ENCODE measurements around the gene CREB3L4. TPM values are rescaled to one million over a fixed set of nuclear protein-coding genes. Genes with fewer than 3 reads are reported as not detected.

Gene CREB3L4
- 9.4 and 12.8 TPM in 2 replicates for total RNA-seq

GRCh38 chr1:153967107-153967999 is at the start of gene CREB3L4:
CREB3L4 (plus strand) TSS chr1:153967902; CDS start chr1:153968526, 624 bp downstream.

GRCh38 chr1:153922972-153923925 is 44.5 kb upstream of the CREB3L4 start, which contains the start of gene GATAD2B:
GATAD2B (minus strand) TSS chr1:153922972; CDS start chr1:153828347, 94,625 bp downstream.

GRCh38 chr1:153946622-153947241 is 21.0 kb upstream of the CREB3L4 start, which contains the start of gene DENND4B:
DENND4B (minus strand) TSS chr1:153946718; CDS start chr1:153944374, 2,344 bp downstream.

GRCh38 chr1:153958111-153958960 is 9.4 kb upstream of the CREB3L4 start, which contains the start of gene CRTC2:
CRTC2 (minus strand) TSS chr1:153958612; CDS start chr1:153958497, 115 bp downstream.

GRCh38 chr1:153963030-153963849 is 4.5 kb upstream of the CREB3L4 start, which contains the start of gene SLC39A1:
SLC39A1 (minus strand) TSS chr1:153963537; CDS start chr1:153962715, 822 bp downstream.

GRCh38 chr1:153977250-153978240 is 9.8 kb downstream of the CREB3L4 start, which contains the start of gene JTB:
JTB (minus strand) TSS chr1:153977674; CDS start chr1:153977252, 422 bp downstream.

GRCh38 chr1:153985941-153986761 is 18.4 kb downstream of the CREB3L4 start, which contains the start of gene RAB13:
RAB13 (minus strand) TSS chr1:153986339; CDS start chr1:153986236, 103 bp downstream.

GRCh38 chr1:153990468-153991150 is 22.9 kb downstream of the CREB3L4 start, which contains the start of gene RPS27:
RPS27 (plus strand) TSS chr1:153990762; CDS start chr1:153990797, 35 bp downstream.

Other genes starting within 250 kb of the CREB3L4 start
- gene INTS3, start 239.9 kb upstream of the CREB3L4 start, total RNA-seq, result 22.5 and 25.0 TPM in 2 replicates
- 11.3 and 19.6 TPM in 2 replicates for gene SLC27A3, start 192.5 kb upstream of the CREB3L4 start, total RNA-seq
- gene GATAD2B, start 44.9 kb upstream of the CREB3L4 start, total RNA-seq, result 4.2 and 8.8 TPM in 2 replicates
- gene DENND4B, start 21.2 kb upstream of the CREB3L4 start, total RNA-seq, result 16.4 and 17.9 TPM in 2 replicates
- 11.1 and 15.9 TPM in 2 replicates for gene CRTC2, start 9.3 kb upstream of the CREB3L4 start, total RNA-seq
- 92.6 and 96.6 TPM in 2 replicates for gene SLC39A1, start 4.4 kb upstream of the CREB3L4 start, total RNA-seq
- 191 and 223 TPM in 2 replicates for gene JTB, start 9.8 kb downstream of the CREB3L4 start, total RNA-seq
- gene RAB13, start 18.4 kb downstream of the CREB3L4 start, total RNA-seq, result 23.6 and 34.6 TPM in 2 replicates
- 2,325 and 2,353 TPM in 2 replicates for gene RPS27, start 22.9 kb downstream of the CREB3L4 start, total RNA-seq
- not detected in 2 replicates for gene NUP210L, start 187.2 kb downstream of the CREB3L4 start, total RNA-seq
- 358 and 470 TPM in 2 replicates for gene TPM3, start 224.2 kb downstream of the CREB3L4 start, total RNA-seq
- not detected in 2 replicates for gene CFAP141, start 238.4 kb downstream of the CREB3L4 start, total RNA-seq